MV-4-11 (cell line): Measurements from ENCODE around the gene MSN.
A peak's percentile ranks its signal among the peaks of the same experiment; 100 is the strongest.
"Not testable (repeated sequence)": the region's sequence is repeated elsewhere in the genome, so short reads cannot be mapped to it uniquely, and the experiment has no call there.

Experiments used
- DNase-seq: peaks from one replicate; lab custom pipeline; 2025; lab: John Stamatoyannopoulos, UW

MSN gene

DNA sequence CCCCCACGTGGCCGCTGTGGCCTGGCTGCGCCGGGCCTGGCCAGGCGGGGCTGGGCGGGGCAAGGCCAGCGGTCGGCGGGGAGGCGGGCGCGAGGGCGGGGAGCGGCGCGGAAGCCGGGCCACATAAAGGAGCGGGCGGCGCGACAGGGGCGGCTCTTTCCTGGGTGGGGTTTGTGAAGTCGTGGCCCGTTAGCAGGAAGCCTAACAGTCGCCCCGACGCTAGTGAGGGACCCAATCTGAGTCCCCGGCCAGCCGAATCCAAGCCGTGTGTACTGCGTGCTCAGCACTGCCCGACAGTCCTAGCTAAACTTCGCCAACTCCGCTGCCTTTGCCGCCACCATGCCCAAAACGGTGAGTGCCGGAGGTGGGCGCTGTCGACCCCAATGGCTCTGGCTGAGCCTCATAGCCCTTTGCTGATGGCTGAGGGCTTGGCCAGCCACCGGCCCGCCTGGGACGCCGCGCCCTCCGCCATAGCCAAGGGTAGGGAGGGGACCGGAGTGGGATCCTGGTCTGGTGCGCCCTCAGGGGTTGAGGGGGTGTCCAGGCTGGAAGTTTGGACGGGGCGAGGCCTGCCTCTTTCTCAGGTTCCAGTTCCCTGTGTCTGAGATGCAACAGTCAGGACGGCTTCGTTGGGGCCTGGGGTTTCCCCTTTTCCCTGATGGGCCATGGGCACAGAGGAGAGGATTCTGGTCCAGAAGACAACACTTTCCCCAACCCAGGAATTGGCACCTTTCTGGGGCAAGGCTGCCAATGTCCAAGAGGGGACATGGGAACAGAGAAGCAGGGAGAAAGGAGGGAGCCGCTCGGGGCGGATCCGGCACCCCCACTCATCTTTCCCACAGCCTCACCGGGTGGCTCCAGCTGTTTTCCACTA is at the start of gene MSN:
MSN (plus strand) TSS at position 152 of the 874 bp plus-strand sequence; CDS start at position 340, 188 bp downstream.
- DNase-seq, result peak; percentile 34

GRCh38 chrX:65620096-65620705 is 47.3 kb upstream of the MSN start:
- DNase-seq, result not testable (repeated sequence)

DNA sequence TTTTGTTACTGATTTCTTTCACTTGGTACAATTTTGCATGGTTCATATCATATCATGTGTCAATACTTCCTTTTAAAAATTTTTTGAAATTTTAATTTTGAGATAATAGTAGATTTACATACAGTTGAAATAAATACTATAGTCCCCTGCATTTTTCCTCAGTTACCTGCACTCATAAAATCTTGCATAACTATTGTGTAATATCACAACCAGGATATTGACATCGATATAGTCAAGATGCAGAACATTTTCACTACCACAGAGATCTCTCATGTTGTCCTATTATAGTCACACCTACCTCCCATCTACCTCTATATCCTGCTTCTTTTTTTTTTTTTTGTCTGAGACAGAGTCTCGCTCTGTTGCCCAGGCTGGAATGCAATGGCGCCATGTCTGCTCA is 36.7 kb upstream of the MSN start:
- no peak for DNase-seq

DNA sequence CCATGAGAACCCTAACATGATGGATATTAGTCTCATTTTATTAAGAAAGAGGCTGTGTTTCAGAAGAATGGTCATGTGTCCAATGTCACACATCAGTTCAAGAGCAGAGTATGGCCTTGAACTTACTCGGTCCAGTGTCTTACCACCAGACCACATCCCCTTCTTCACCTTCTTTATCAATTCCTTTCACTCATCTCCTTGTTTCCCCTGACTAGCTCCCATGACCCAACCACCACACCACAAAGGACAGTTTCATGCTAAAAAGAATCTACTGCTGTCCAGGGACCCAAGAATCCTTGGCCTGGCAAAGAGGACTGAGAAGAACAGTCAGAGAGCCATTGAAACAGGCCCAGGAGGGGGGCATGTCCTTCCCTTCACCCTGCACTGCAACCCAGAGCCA is 33.6 kb upstream of the MSN start:
- DNase-seq, result peak; percentile 8

- no peak for DNase-seq
Observed at GRCh38 chrX:65634732-65635131, 32.7 kb upstream of the MSN start.

GRCh38 chrX:65635378-65635777 is 32.1 kb upstream of the MSN start:
- no peak for DNase-seq

GRCh38 chrX:65635822-65636221 is 31.6 kb upstream of the MSN start:
- no peak for DNase-seq

DNA sequence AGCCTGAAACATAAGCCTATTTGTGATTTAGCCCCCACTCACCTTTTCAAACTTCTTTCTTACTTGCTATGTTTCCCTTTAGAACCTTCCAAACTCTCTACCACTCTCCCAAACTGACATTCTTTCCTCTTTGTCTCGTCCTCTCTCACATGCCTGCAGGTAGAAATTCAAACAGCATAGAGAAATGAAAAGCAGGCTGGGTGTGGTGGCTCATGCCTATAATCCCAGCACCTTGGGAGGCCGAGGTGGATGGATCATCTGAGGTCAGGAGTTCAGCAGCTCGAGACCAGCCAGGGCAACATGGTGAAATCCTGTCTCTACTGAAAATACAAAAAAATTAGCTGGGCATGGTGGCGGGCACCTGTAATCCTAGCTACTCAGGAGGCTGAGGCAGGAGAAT is 31.2 kb upstream of the MSN start:
- DNase-seq, result not testable (repeated sequence)

DNA sequence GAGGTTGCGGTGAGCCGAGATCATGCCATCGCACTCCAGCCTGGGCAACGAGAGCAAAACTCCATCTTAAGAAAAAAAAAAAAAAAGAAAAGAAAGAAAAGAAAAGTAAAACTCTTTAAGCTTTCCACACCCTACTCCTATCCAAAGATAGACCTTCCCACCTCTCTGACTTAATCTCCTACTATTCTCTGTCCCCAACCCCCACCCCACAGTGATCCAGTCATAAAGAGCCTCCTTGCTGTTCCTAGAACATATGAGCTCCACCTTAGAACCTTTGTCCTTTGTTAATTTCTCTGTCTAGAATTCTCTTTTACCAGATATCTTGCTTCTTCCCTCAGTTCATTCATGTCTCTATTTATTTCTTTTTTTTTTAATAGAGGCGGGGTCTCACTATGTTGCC is 30.1 kb upstream of the MSN start:
- no peak for DNase-seq

GRCh38 chrX:65642914-65643491 is 24.5 kb upstream of the MSN start:
- DNase-seq, result no peak

GRCh38 chrX:65643531-65644052 is 23.9 kb upstream of the MSN start:
- no peak for DNase-seq

DNA sequence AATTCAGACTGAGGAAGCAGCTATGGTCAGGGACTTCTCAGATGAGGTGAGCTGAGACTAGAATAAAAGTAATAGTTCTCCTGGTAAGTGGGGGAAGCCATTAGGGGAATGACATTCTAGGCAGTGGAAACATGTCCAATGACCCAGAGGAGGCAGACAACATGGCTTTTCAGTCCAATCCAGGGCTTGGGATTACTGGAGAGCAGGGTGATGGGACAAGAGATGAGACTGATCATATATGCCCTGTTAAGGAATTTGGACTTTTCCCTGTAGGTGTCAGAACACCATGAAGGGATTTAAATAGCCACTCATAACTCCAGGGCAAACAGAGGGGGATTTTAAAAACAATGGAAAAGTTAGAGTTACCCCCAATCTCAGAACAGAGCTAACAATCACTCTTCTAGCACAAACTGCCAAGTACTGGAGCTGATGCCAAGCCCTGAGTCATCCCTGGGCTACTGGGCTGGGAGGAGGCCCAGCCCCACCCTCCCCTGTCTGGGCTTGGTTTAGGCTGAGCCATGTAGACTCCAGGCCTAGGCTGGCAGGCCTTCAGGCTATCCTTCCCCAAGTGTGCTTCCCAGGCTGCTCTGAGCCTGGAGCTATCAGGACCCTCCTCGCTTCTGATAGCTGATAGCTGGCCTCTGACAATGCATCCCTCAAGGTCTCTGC is 22.7 kb upstream of the MSN start:
- peak; percentile 45 for DNase-seq

GRCh38 chrX:65647801-65648200 is 19.7 kb upstream of the MSN start:
- DNase-seq, result no peak

GRCh38 chrX:65652098-65652497 is 15.4 kb upstream of the MSN start:
- no peak for DNase-seq

- peak; percentile 59 for DNase-seq
Observed at GRCh38 chrX:65657009-65657441, 10.4 kb upstream of the MSN start.

DNA sequence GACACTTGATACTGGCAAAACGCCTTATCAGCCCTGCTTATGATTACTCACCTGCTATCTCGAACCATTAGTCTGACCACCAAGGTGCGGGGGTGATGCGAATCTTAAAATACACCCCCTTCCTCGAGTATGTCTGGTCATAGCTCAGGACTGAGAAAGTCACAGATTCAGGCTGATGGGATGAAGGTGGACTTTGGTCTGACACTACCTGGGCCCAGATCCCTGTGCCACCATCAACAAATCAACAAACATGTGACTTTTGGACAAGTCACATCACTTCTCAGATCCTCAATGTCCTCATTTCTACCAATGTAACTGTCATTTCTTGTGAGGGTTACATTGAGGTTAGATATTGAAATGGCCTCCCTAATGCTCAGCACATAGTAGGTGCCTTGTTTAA is 9.8 kb upstream of the MSN start:
- no peak for DNase-seq

GRCh38 chrX:65658229-65658628 is 9.2 kb upstream of the MSN start:
- DNase-seq, result no peak

DNA sequence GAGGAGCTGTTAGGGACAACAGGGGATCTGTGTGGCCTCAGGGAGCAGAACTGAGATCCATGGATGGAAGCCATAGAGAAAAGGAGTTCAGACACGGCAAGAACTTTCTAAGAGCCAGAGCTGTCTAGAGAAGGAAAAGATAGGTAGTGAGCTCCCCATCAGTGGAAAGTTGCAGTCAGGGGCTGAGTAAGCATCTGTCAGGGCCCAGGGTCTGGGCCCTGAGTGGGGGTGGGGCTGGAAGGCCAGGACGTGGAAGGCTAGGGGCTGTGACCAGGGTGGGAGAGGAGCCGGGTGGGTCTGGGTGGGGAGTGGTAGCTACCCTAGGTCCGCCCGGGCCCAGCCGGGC is 324 bp upstream of the MSN start:
- no peak for DNase-seq

DNA sequence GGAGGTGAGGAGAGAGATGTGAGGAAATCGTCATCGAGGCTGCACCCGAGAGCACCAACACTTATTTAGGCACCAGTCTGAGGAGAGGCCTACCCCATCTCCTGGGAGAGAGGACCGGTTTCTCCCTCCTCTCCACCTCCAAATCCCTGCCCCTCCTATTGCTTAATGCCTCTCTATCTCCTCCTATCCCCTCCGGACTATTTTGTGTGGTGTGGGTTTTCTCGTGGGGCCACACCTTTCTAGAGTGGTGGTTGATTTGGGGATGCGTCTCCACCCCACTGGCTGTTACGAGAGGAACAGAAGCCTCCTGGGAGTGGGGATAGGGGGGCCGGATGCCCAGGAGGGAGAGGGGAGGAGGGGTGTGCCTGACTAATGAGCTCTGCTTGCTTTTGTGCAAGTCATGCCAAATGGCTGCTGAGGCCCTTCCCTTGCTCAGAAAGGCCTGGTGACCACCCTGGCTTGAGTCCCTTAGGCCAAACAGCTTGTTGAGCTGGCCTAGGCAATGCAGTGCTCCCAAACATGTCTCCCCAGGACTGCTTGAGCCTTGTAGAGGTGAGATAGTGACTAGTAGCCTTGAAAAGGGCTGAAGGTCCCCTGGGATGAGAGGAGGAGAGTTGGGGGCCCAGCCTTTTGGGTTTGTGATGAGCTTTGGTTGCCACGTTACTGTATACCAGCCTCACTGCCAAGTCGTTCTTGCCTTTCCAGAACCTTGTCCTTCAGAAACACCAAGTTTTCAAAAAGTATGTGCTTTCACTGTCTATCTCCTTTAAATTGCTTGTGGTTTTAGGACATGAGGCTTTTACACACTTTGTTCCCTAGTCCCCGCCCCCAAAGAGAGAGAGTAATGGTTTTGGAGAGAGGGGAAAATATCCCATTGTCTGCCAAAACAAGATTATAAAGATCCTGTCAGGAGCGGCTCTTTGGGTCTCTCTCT is 1.2 kb downstream of the MSN start:
- DNase-seq, result peak; percentile 21

DNA sequence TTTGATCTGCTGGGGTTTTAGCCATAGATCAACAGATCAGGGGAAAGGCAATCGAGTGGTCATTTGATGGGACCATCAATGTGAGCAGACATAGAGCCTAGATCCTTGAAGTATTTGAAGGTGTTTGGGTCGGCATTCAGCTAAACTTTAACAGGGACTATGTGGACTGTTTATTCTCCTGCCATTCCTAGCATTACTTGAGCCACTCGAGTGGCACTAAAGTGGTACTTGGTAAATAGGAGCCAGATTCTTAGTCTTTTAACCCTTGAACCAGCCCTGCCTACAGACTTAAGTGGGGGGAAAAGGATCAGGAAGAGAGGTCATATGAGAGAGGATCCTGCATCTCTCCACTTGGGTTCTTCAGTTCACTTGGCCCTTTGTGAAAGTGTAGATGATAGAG is 3.8 kb downstream of the MSN start:
- DNase-seq, result no peak

- no peak for DNase-seq
Observed at GRCh38 chrX:65671966-65672365, 4.5 kb downstream of the MSN start.
